Activated naive CD8-positive, alpha-beta T cell (primary cell): ENCODE data around the gene SLC24A2.

Source experiments
- H3K27ac Mint-ChIP-seq: one replicate; pipeline ENCODE4 v1.8.0; 2021; ENCODE audit warnings: mixed read lengths
- H3K27me3 Mint-ChIP-seq: one replicate; pipeline ENCODE4 v1.8.0; 2021; ENCODE audit warnings: mixed read lengths
- H3K36me3 Mint-ChIP-seq: one replicate; pipeline ENCODE4 v1.8.0; 2021; ENCODE audit warnings: mixed read lengths
- H3K4me1 Mint-ChIP-seq: one replicate; pipeline ENCODE4 v1.8.0; 2021; ENCODE audit warnings: low read depth, mixed read lengths
- H3K4me3 Mint-ChIP-seq: one replicate; pipeline ENCODE4 v1.8.0; 2021; ENCODE audit warnings: mild to moderate bottlenecking, mixed read lengths
- H3K9me3 Mint-ChIP-seq: one replicate; pipeline ENCODE4 v1.8.0; 2021; ENCODE audit warnings: low read depth, mixed read lengths

The SLC24A2 gene

GRCh38 chr9:19783500-19783899 lies 5.3 kb downstream of the SLC24A2 start:
- Mint-ChIP-seq H3K36me3 (no peaks in the 10 kb centered on the region), H3K27me3 (peaks cover 12% of the 10 kb centered on the region), H3K4me1 (no peaks in the 10 kb centered on the region), H3K4me3 (no peak overlapping the region), H3K9me3 (no peaks in the 10 kb centered on the region), H3K27ac (no peak overlapping the region)

- no peak overlapping the region for H3K27ac Mint-ChIP-seq
- H3K27me3 Mint-ChIP-seq, result peaks cover 10% of the 10 kb centered on the region
Observed at GRCh38 chr9:19782005-19782404, 6.8 kb downstream of the SLC24A2 start.

GRCh38 chr9:19781240-19781639 lies 7.6 kb downstream of the SLC24A2 start:
- Mint-ChIP-seq H3K9me3 (no peaks in the 10 kb centered on the region), H3K36me3 (no peaks in the 10 kb centered on the region), H3K4me3 (no peak overlapping the region), H3K4me1 (no peaks in the 10 kb centered on the region), H3K27me3 (peaks cover 10% of the 10 kb centered on the region), H3K27ac (no peak overlapping the region)

More at GRCh38 chr9:19782005-19782404, 6.8 kb downstream of the SLC24A2 start:
- Mint-ChIP-seq H3K36me3 (no peaks in the 10 kb centered on the region), H3K4me3 (no peak overlapping the region), H3K9me3 (no peaks in the 10 kb centered on the region), H3K4me1 (no peaks in the 10 kb centered on the region)

- Mint-ChIP-seq H3K4me3 (no peak overlapping the region), H3K27me3 (peaks cover 6% of the 10 kb centered on the region), H3K4me1 (no peaks in the 10 kb centered on the region), H3K27ac (no peak overlapping the region), H3K9me3 (no peaks in the 10 kb centered on the region), H3K36me3 (no peaks in the 10 kb centered on the region)
Observed at GRCh38 chr9:19771446-19771845, 17.4 kb downstream of the SLC24A2 start.

- Mint-ChIP-seq H3K27me3 (peaks cover 6% of the 10 kb centered on the region), H3K4me3 (no peak overlapping the region), H3K27ac (no peak overlapping the region), H3K36me3 (no peaks in the 10 kb centered on the region), H3K4me1 (no peaks in the 10 kb centered on the region), H3K9me3 (peaks cover under 1% of the 10 kb centered on the region)
Observed at GRCh38 chr9:19770973-19771372, 17.9 kb downstream of the SLC24A2 start.

- Mint-ChIP-seq H3K4me1 (no peaks in the 10 kb centered on the region), H3K27me3 (peaks cover 6% of the 10 kb centered on the region), H3K4me3 (no peak overlapping the region), H3K9me3 (peaks cover 16% of the 10 kb centered on the region), H3K36me3 (peaks cover 5% of the 10 kb centered on the region), H3K27ac (no peak overlapping the region)
Observed at GRCh38 chr9:19769213-19769612, 19.6 kb downstream of the SLC24A2 start.

- Mint-ChIP-seq H3K27me3 (peaks cover 4% of the 10 kb centered on the region), H3K36me3 (peaks cover 6% of the 10 kb centered on the region), H3K4me1 (no peaks in the 10 kb centered on the region), H3K4me3 (no peak overlapping the region), H3K9me3 (peaks cover 19% of the 10 kb centered on the region), H3K27ac (no peak overlapping the region)
Observed at GRCh38 chr9:19768798-19769197, 20.0 kb downstream of the SLC24A2 start.

GRCh38 chr9:19759066-19759465 lies 29.8 kb downstream of the SLC24A2 start:
- peaks cover 1% of the 10 kb centered on the region for H3K9me3 Mint-ChIP-seq
- no peak overlapping the region for H3K4me3 Mint-ChIP-seq
- H3K36me3 Mint-ChIP-seq, result no peaks in the 10 kb centered on the region
- no peaks in the 10 kb centered on the region for H3K27me3 Mint-ChIP-seq
- H3K4me1 Mint-ChIP-seq, result no peaks in the 10 kb centered on the region
- no peak overlapping the region for H3K27ac Mint-ChIP-seq

- Mint-ChIP-seq H3K27me3 (no peaks in the 10 kb centered on the region), H3K36me3 (no peaks in the 10 kb centered on the region), H3K27ac (no peak overlapping the region), H3K4me1 (no peaks in the 10 kb centered on the region), H3K9me3 (no peaks in the 10 kb centered on the region), H3K4me3 (no peak overlapping the region)
Observed at GRCh38 chr9:19757745-19758144, 31.1 kb downstream of the SLC24A2 start.

GRCh38 chr9:19754921-19755320 lies 33.9 kb downstream of the SLC24A2 start:
- H3K4me1 Mint-ChIP-seq, result no peaks in the 10 kb centered on the region
- H3K27me3 Mint-ChIP-seq, result peaks cover 2% of the 10 kb centered on the region
- no peaks in the 10 kb centered on the region for H3K36me3 Mint-ChIP-seq
- no peak overlapping the region for H3K27ac Mint-ChIP-seq
- H3K9me3 Mint-ChIP-seq, result no peaks in the 10 kb centered on the region
- H3K4me3 Mint-ChIP-seq, result no peak overlapping the region

- Mint-ChIP-seq H3K4me1 (no peaks in the 10 kb centered on the region), H3K4me3 (no peak overlapping the region), H3K27me3 (peaks cover 3% of the 10 kb centered on the region), H3K9me3 (no peaks in the 10 kb centered on the region), H3K36me3 (no peaks in the 10 kb centered on the region), H3K27ac (no peak overlapping the region)
Observed at GRCh38 chr9:19748278-19749126, 40.3 kb downstream of the SLC24A2 start.

GRCh38 chr9:19746223-19746622 lies 42.6 kb downstream of the SLC24A2 start:
- no peak overlapping the region for H3K27ac Mint-ChIP-seq
- no peak overlapping the region for H3K4me3 Mint-ChIP-seq
- no peaks in the 10 kb centered on the region for H3K9me3 Mint-ChIP-seq
- H3K36me3 Mint-ChIP-seq, result no peaks in the 10 kb centered on the region
- peaks cover 2% of the 10 kb centered on the region for H3K27me3 Mint-ChIP-seq
- H3K4me1 Mint-ChIP-seq, result no peaks in the 10 kb centered on the region

- Mint-ChIP-seq H3K36me3 (no peaks in the 10 kb centered on the region), H3K27ac (no peak overlapping the region), H3K4me1 (no peaks in the 10 kb centered on the region), H3K4me3 (no peak overlapping the region), H3K27me3 (peaks cover 2% of the 10 kb centered on the region), H3K9me3 (no peaks in the 10 kb centered on the region)
Observed at GRCh38 chr9:19741178-19741577, 47.7 kb downstream of the SLC24A2 start.
